Muscle layer of duodenum (tissue), 2 donors: ENCODE results near the gene TP53I3.

Experiments used
- H3K27ac ChIP-seq: one replicate; pipeline ENCODE4 v1.7.0; 2013; ENCODE audit warnings: mild to moderate bottlenecking, low read length
- H3K27me3 ChIP-seq: one replicate; pipeline ENCODE4 v1.7.0; 2013; ENCODE audit warnings: low read depth, mild to moderate bottlenecking, control low read depth, low read length
- H3K36me3 ChIP-seq, 2 donors: one replicate each; pipeline ENCODE4 v1.7.0; 2013; ENCODE audit warnings: low read length in 2 of 2, control low read depth in 1 of 2, mild to moderate bottlenecking in 1 of 2; ENCODE audit not compliant: insufficient read depth in 2 of 2, control insufficient read depth in 1 of 2
- H3K4me1 ChIP-seq, 2 donors: one replicate each; pipeline ENCODE4 v1.7.0; 2013; ENCODE audit warnings: low read length in 2 of 2, mild to moderate bottlenecking in 2 of 2, control low read depth in 1 of 2, moderate library complexity in 1 of 2; ENCODE audit not compliant: insufficient read depth in 2 of 2, control insufficient read depth in 1 of 2
- H3K4me3 ChIP-seq, 2 donors: one replicate each; pipeline ENCODE4 v1.7.0; 2013; ENCODE audit warnings: low read length in 2 of 2, low read depth in 1 of 2, mild to moderate bottlenecking in 1 of 2
- H3K9me3 ChIP-seq, 2 donors: one replicate each; pipeline ENCODE4 v1.7.0; 2013; ENCODE audit warnings: low read length in 2 of 2, control low read depth in 1 of 2, mild to moderate bottlenecking in 1 of 2; ENCODE audit not compliant: control insufficient read depth in 1 of 2
- donor health status: healthy.

The TP53I3 gene

GRCh38 chr2:24038786-24039499, 45.7 kb downstream of the TP53I3 start:
- no peaks in the 10 kb centered on the region for H3K27me3 ChIP-seq
- H3K9me3 ChIP-seq, result no peaks in the 10 kb centered on the region
- H3K27ac ChIP-seq, result no peak overlapping the region
- no peak overlapping the region for H3K4me3 ChIP-seq
- H3K36me3 ChIP-seq, result peaks cover 21 to 26% of the 10 kb centered on the region in 2 donors
- no peaks in the 10 kb centered on the region for H3K4me1 ChIP-seq
